ENCODE results near the gene PPP1R9A. TPM values are rescaled to one million over a fixed set of nuclear protein-coding genes. Genes with fewer than 3 reads are reported as not detected.
A peak's percentile ranks its signal among the peaks of the same experiment; 100 is the strongest.

The PPP1R9A gene
- total RNA-seq, 1 donor from 2014 or later: 30.6 TPM

DNA sequence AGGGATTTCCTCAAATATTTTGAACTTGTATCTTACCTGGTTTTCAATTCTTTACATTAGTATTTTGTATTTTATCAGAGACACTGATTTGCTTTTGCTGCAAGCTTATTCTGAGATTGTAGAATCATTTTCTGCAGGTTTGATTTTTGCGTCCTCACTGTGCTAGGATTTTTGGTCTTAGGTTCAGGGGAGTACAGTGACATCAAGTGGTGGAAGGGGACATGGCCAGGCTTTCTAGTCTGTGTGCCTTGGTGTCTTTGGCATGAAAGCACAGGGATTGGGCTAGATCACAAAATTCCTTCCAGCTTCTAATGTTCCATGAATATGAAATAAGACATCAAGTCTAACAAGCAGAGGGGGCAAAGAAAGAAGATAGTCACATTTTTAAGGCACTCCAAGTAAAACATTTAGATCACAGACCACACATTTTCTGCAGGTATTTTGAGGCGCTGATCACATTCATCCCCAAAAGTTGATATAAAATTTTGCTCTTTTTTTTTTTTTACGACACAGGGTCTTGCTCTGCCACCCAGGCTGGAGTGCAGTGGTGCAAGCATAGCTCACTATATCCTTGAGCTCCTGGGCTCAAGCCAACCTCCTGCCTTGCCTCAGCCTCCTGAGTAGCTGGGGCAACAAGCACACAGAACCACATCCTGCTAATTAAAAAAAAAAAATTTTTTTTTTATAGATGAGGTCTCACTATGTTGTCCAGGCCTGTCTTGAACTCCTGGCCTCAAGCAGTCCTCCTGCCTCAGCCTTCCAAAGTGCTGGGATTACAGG, 292.6 kb downstream of the PPP1R9A start:
- intact Hi-C loops (cut with DNase I): no loop called here
- Histone ChIP-seq H3K4me1 (no peaks in the 10 kb centered on the region), H3K36me3 (no peaks in the 10 kb centered on the region), H3K27ac (no peak overlapping the region), H3K4me3 (no peak overlapping the region), H3K9me3 (no peaks in the 10 kb centered on the region), H3K27me3 (no peaks in the 10 kb centered on the region)
- DNase-seq: no peak
- TF ChIP-seq, protein P1, sequence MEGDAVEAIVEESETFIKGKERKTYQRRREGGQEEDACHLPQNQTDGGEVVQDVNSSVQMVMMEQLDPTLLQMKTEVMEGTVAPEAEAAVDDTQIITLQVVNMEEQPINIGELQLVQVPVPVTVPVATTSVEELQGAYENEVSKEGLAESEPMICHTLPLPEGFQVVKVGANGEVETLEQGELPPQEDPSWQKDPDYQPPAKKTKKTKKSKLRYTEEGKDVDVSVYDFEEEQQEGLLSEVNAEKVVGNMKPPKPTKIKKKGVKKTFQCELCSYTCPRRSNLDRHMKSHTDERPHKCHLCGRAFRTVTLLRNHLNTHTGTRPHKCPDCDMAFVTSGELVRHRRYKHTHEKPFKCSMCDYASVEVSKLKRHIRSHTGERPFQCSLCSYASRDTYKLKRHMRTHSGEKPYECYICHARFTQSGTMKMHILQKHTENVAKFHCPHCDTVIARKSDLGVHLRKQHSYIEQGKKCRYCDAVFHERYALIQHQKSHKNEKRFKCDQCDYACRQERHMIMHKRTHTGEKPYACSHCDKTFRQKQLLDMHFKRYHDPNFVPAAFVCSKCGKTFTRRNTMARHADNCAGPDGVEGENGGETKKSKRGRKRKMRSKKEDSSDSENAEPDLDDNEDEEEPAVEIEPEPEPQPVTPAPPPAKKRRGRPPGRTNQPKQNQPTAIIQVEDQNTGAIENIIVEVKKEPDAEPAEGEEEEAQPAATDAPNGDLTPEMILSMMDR (IDR thresholded peaks at IDR 0.05): peak; percentile 63
- peak; percentile 85 for ATAC-seq

DNA sequence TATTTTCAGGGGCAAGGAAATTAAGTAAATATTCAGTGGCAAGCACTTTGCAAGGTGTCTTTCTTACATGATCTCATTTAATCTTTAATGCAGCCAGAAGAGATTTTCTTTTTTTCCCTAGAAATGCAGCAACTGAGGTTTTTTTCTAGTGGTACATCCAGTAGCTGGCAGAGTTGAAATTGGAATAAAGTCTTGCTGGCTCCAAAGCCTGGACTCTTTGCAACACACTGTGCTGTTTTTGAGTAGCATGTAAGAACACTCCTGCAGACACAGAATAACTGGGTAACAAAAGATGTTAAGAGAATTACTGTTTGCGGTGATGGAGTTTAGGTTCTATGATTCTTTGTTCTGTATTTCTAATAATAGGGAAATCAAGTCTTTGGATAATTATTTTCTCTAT, 293.3 kb downstream of the PPP1R9A start:
- Histone ChIP-seq H3K27ac (no peak overlapping the region), H3K36me3 (no peaks in the 10 kb centered on the region), H3K9me3 (no peaks in the 10 kb centered on the region), H3K4me1 (no peaks in the 10 kb centered on the region), H3K27me3 (no peaks in the 10 kb centered on the region), H3K4me3 (no peak overlapping the region)
- intact Hi-C loops (cut with DNase I): no loop called here
- TF ChIP-seq, protein P1 (IDR thresholded peaks at IDR 0.05): no peak
- DNase-seq (no peak), ATAC-seq (no peak)

DNA sequence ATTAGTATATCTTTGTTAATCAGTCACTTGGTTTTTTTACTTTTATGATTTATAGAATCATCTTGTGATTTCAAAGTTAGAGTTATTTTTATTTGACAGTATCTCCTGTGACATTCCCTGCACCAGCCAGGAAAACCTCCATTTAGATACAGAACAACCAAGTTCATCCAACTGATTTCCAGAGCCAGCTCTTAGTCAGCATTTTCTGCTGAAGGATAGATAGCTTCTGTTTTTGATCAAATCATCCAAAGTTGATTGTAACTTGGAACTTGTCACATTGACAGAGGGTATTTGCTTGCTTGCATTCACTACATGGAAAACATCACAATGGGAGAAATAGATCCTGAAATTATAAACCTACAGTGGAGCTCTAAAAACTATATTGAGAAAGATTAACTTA, 294.3 kb downstream of the PPP1R9A start:
- Histone ChIP-seq H3K27ac (no peak overlapping the region), H3K36me3 (no peaks in the 10 kb centered on the region), H3K9me3 (no peaks in the 10 kb centered on the region), H3K27me3 (no peaks in the 10 kb centered on the region), H3K4me1 (no peaks in the 10 kb centered on the region), H3K4me3 (no peak overlapping the region)
- no peak for ATAC-seq
- intact Hi-C loops (cut with DNase I): no loop called here
- TF ChIP-seq, protein P1 (IDR thresholded peaks at IDR 0.05): no peak
- DNase-seq: no peak

DNA sequence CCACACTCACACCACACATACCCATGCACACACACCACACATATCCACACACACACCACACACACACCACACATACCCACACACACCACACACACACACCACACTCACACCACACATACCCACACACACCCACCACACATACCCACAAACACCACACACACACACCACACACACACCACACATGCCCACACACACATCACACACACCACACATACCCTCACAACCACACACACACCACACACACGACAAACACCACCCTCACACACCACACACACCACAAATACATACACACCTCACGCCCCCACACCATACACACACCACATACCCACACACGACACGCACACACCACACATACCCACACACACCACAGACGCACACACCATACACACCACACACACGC, 297.2 kb downstream of the PPP1R9A start:
- Histone ChIP-seq H3K36me3 (no peaks in the 10 kb centered on the region), H3K4me3 (no peak overlapping the region), H3K9me3 (no peaks in the 10 kb centered on the region), H3K27me3 (no peaks in the 10 kb centered on the region), H3K27ac (no peak overlapping the region), H3K4me1 (no peaks in the 10 kb centered on the region)
- DNase-seq (no peak), ATAC-seq (peak; percentile 39)
- intact Hi-C loops (cut with DNase I): no loop called here
- TF ChIP-seq, protein P1 (IDR thresholded peaks at IDR 0.05): no peak

DNA sequence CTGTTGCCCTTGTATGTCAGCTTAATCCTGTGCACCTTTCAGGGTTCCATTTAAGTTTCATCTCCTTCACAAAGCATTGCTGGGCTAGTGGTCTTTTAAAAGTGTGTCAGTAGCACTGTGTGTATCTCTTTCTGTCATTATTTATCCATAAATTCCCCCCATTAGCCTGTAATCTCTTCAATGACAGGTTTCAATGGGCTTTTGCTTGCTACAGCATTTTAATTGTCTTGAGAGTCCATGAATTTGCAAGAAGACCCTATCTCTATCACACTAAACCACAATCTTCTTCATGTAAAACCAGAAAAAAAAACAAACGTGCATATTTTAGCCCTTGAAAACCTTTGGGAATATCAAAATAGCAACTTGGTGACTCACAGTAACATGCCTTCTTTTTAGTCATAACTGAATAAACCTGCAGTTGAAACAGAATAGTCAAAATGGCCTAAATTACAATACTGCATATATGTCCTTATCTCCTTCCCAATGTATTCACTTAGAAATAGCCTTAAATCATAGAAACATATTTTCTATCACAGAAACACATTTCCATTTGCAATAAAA, 298.4 kb downstream of the PPP1R9A start:
- no peak overlapping the region for H3K27ac ChIP-seq

More for the DNA sequence above, 298.4 kb downstream of the PPP1R9A start:
- Histone ChIP-seq H3K9me3 (no peaks in the 10 kb centered on the region), H3K36me3 (no peaks in the 10 kb centered on the region), H3K27me3 (no peaks in the 10 kb centered on the region), H3K4me1 (no peaks in the 10 kb centered on the region), H3K4me3 (no peak overlapping the region)
- TF ChIP-seq, protein P1 (IDR thresholded peaks at IDR 0.05): no peak
- intact Hi-C loops (cut with DNase I): no loop called here
- DNase-seq (no peak), ATAC-seq (no peak)
